ENCODE results near the gene TIMM44.

DNA sequence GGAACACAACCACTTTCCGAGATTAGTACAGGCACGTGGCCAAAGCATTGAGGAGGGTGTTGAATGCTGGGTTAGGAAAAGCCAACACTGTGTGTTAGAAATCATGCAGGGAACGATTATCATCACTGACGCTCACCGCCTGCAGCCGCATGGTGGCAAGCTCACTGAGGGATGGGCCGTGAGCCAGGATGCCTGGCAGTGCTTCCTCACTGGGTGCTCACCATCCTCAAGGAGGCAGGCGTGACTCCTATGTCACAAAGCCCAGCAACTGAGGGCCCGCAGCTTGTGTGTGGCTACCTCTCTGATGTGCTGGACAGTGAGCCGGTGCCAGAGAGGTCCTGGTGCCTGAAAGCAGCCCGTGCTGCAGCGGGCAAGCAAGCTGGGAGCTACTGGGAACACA lies 30.4 kb upstream of the TIMM44 start:
- no peak for TF ChIP-seq TAF1 (IDR thresholded peaks at IDR 0.05; ENCODE audit: low read depth, low read length)
- TF ChIP-seq POLR2A (IDR thresholded peaks at IDR 0.05; ENCODE audit: low read depth, low read length) = no peak
- TF ChIP-seq POLR2AphosphoS5 (IDR thresholded peaks at IDR 0.05; ENCODE audit: low read depth, low read length) = no peak
- TF ChIP-seq POU2F2 (IDR thresholded peaks at IDR 0.05; ENCODE audit: low read depth, low read length) = no peak
- TF ChIP-seq PAX5 (IDR thresholded peaks at IDR 0.05; ENCODE audit: insufficient read depth, low read length, severe bottlenecking) = no peak

Data from GM12891 (cell line).